AG08395 (cell line): ENCODE measurements around the gene SORCS2.
A peak's percentile ranks its signal among the peaks of the same experiment; 100 is the strongest.
"Not testable (repeated sequence)": the region's sequence is repeated elsewhere in the genome, so short reads cannot be mapped to it uniquely, and the experiment has no call there.

ENCODE experiments used
- DNase-seq: peaks from one replicate; pipeline ENCODE4 v3.0.0; 2012; ENCODE audit warnings: mixed read lengths, low spot score

Gene SORCS2

DNA sequence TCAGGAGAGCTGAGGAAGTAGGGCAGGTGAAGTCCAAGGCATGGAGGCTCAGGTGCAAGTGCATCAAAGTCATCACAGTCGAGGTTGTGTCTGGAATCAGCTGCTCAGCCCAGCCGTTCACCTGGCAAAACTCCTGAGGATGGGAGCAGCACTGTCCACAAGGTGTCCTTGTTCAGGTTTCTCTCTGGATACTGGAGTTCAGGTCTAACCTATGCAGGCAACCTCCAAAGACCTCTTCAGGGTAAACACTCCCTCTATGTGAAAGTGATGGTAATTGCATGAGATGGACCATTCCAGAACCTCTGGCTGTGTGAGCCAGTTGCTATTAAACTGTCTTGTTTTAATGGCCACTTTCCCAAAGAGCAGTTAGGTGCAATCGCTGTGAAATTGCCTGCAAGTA is 362.6 kb downstream of the SORCS2 start:
- DNase-seq = no peak

- DNase-seq = no peak
Observed at GRCh38 chr4:7556558-7556957, 364.2 kb downstream of the SORCS2 start.

DNA sequence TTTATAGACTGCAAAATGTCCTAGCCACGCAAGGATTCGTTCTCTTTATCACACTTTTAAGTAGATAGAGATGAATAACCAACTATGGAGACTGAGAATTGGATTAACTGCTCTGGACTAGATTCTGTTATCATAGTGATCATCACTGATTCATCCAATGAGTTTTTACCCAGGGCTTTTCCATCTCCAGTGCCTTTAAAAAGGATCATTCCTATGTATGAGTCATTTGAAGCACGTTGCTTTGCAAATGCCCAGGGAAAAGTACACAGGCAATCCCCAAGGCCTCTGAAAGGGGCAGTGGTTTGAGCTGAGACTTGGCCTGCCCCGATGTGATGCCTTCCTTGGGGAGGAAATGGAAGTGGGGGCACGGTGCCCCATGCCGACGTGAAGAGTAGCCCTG is 365.1 kb downstream of the SORCS2 start:
- DNase-seq = peak; percentile 95

DNA sequence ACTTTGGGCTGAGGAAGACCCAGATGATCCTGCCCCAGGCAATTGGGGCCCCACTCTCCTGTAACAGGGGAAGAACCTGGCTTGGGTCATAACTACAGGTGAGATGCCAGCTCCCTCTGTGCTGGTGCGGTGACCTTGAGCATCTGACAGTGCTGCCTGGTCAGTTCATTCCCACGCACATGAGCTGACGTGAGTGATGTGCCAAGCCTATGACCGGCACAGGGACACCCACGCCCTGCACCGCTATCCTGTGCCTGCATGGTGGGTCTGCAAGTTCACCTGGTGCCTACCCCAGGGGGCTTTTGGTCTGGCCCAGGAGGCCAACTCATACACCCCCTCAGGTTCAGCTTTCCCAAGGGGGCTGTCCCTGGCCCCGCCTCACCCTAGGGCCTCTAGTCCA is 366.1 kb downstream of the SORCS2 start:
- DNase-seq = no peak

DNA sequence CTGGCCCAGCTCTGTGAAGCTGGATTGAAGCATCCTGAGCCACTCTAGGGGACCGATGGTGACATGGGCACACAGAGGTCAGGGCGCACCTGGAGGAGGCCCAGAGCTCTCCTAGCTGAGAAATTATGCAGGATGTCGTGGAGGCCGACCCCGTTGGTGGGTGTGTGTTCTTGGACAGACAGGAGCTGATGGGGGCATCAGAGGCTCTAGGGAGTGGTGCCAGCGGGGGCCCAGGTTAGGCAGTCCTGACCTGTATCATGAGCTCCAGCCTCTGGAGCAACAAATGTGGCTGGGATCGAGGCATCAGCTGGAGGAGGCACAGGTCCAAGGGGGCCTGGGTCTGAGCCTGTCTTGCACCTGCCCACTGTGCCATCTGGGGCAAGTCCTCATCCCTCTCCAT is 367.0 kb downstream of the SORCS2 start:
- DNase-seq = no peak

- DNase-seq = no peak
Observed at GRCh38 chr4:7559741-7560395, 367.5 kb downstream of the SORCS2 start.

- no peak for DNase-seq
Observed at GRCh38 chr4:7561557-7561956, 369.2 kb downstream of the SORCS2 start.

DNA sequence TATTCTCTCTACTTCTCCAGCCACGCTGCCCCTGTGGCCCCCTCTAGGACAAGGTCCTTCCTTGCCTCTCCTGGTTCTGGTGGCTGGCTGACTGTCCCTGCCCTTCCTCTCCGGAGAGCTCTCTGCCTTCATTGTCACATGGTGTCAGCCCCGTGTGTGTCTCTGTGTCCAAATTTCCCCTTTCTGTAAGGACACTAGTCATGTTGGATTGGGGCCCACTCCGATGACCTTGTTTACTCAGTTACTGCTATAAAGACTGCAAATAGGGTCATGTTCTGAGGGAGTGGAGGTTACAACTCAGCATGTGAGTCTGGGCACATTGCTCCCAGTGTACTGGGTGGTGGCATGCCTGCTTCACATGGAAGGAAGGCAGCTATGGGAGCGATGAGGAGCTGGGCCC is 371.9 kb downstream of the SORCS2 start:
- DNase-seq = no peak

- DNase-seq = no peak
Observed at GRCh38 chr4:7565483-7565882, 373.1 kb downstream of the SORCS2 start.

- DNase-seq = no peak
Observed at GRCh38 chr4:7569810-7570783, 377.8 kb downstream of the SORCS2 start.

DNA sequence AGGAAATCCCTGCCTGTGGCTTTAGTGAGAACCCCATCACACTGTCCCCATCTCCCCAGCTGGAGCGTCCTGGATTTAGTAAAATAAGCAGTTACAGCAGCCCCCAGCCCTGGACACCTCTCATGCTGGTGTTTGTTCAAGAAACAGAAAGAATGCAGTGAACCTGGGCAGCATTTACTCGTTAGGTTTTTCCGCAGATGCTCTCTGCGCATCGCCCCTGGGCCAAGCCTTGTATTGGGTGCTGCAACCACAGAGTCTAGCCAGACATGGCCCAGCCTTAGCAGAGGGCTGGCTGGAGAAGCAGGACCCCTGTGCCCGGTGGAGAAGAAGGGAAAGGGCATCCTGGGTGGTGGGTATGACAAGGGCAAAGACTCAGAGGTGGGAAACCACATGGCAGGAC is 378.7 kb downstream of the SORCS2 start:
- no peak for DNase-seq

DNA sequence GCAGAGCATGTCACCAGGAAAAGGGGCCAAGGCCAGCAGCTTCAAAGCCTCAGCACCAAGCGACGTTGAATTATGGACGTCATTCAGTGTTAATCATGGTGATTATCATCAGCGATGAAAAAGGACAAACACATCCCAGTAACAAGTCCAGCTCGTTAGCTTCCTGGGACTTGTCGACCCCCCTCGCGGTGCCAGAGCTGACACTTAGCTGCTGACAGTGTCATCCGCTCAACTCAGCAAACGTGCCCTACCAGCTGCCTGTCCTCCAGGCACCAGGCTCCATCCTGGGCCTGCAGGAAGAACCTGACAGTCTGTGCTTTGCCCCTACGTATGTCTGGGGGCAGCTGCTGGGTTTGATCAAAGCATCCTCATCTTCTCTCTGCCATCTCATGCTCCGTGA is 379.4 kb downstream of the SORCS2 start:
- DNase-seq = no peak

- no peak for DNase-seq
Observed at GRCh38 chr4:7572894-7573293, 380.6 kb downstream of the SORCS2 start.

- no peak for DNase-seq
Observed at GRCh38 chr4:7573576-7574091, 381.3 kb downstream of the SORCS2 start.

GRCh38 chr4:7574287-7575014 is 382.1 kb downstream of the SORCS2 start:
- DNase-seq = no peak

GRCh38 chr4:7575426-7575825 is 383.1 kb downstream of the SORCS2 start:
- no peak for DNase-seq

- not testable (repeated sequence) for DNase-seq
Observed at GRCh38 chr4:7577361-7578039, 385.2 kb downstream of the SORCS2 start.

DNA sequence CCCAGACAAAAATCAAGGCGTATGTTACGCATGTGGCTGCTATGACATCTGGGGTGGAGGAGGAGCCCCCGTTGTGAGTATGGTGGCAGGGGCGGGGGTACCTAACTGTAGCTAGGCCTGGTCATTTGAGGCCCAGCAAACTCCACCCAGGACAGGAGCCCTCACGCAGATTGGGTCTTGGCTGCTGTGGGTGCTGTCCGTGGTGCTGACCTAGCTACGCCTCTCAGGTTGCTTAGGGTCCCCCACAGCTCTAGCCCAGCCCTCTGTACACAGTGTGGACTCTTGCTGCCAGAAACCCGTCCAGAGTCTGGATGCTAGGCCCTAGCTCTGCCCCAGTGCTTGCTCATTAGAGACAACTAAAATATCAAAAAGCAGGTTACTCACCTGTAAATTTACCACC is 389.1 kb downstream of the SORCS2 start:
- no peak for DNase-seq

DNA sequence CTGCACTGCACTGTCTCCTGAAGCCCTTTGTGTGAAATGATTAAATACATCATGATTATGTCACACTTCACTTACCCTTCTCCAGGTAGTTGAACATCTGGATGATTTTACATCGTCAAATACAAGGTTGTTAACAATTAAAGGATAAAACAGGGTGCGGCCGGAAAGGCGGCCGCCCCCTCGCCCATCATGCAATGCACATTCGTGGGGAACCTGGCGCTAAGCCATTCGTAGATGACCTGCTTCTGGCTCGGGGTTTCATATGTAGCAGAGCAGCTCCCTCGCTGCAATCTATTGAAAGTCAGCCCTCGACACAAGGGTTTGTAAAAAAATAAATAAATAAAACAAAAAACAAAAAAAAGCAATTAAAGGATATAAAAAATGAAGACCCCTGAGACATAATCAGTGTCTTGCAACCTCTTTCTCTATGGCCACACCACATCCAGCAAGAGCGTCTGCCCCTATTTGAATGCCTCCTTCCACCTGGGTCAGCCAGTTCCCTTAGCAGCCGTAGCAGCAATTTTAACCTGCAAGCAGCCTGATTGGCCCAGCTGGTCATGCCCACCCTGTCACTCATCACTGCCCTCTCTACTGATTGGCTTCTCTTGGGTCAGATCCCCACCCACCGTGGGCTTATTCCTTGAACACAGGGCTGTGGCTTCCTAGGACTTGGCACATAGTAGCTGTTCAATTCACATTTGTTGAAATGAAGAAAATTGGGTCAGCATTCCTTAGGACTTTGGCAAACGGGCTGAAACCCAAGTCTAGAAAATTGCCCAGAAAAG is 390.2 kb downstream of the SORCS2 start:
- DNase-seq = no peak

GRCh38 chr4:7584098-7584497 is 391.8 kb downstream of the SORCS2 start:
- no peak for DNase-seq

- no peak for DNase-seq
Observed at GRCh38 chr4:7584606-7585159, 392.3 kb downstream of the SORCS2 start.
